Measurements from ENCODE around the gene ADGRL1. TPM values are rescaled to one million over a fixed set of nuclear protein-coding genes. Genes with fewer than 3 reads are reported as not detected.
"Not testable (repeated sequence)": the region's sequence is repeated elsewhere in the genome, so short reads cannot be mapped to it uniquely, and the experiment has no call there.

ADGRL1 gene
- total RNA-seq, 2 experiments from 2014 or later = 20.8 to 23.5 TPM

DNA sequence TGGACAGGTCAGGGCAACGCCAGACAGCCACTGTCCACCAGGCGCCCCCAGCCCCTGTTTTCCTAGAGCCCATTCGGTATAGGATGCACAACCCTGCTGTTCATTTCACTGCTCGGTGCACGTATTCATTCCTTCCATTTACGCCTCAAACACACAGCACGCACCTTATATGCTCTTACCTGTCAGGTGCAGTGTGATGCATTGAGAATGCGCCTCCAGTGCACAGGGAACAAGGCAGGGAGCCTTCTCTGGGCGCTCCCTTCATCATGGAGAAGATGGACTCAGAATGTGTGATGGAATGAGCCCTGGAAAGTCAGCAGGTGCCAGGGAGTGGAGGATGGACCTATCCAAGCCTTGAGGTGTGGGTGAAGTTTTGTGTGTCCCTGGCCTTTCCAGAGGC is 4.2 kb upstream of the ADGRL1 start:
- H3K27me3 Mint-ChIP-seq; H3K9me3 Mint-ChIP-seq (ENCODE audit: low read depth); intact Hi-C loops (cut with DNase I, micrococcal nuclease); H3K36me3 Mint-ChIP-seq (ENCODE audit: low read depth); DNase-seq; ATAC-seq; CTCF ChIA-PET; POLR2A ChIA-PET; H3K27ac Mint-ChIP-seq: not testable (repeated sequence)
- H3K4me1 Mint-ChIP-seq = peaks cover 16% of the 10 kb centered on the region
- H3K4me3 Mint-ChIP-seq = peak overlapping the region; percentile 45

- intact Hi-C loops (cut with DNase I, micrococcal nuclease) = loop anchor here in 1 of 2 experiments (5.0 to 10.0 kb wide), 2 partner anchors 72 to 205 kb away; partner anchors contain the start of genes ASF1B and DDX39A
- H3K4me1 Mint-ChIP-seq = peaks cover 22% of the 10 kb centered on the region
- H3K9me3 Mint-ChIP-seq (ENCODE audit: low read depth); DNase-seq; H3K27ac Mint-ChIP-seq; POLR2A ChIA-PET; H3K36me3 Mint-ChIP-seq (ENCODE audit: low read depth); ATAC-seq: not testable (repeated sequence)
- peak overlapping the region; percentile 45 for H3K4me3 Mint-ChIP-seq
- peaks cover 11% of the 10 kb centered on the region for H3K27me3 Mint-ChIP-seq
- CTCF ChIA-PET = interaction anchor here (0.6 kb wide), 1 partner anchor 11 kb away, joined by 3 read pairs; no protein-coding TSS in a partner anchor
These were observed 3.4 kb upstream of the ADGRL1 start for GRCh38 chr19:14209401-14209800.

GRCh38 chr19:14208496-14208895 is 2.5 kb upstream of the ADGRL1 start:
- H3K27ac Mint-ChIP-seq; DNase-seq; H3K9me3 Mint-ChIP-seq (ENCODE audit: low read depth); ATAC-seq; POLR2A ChIA-PET; H3K36me3 Mint-ChIP-seq (ENCODE audit: low read depth); H3K4me3 Mint-ChIP-seq: not testable (repeated sequence)
- Mint-ChIP-seq H3K27me3 (peaks cover 11% of the 10 kb centered on the region), H3K4me1 (peaks cover 30% of the 10 kb centered on the region)
- CTCF ChIA-PET = interaction anchor here (0.7 kb wide), 1 partner anchor 49 kb away, joined by 3 read pairs; no protein-coding TSS in a partner anchor
- intact Hi-C loops (cut with DNase I, micrococcal nuclease) = loop anchor here in 1 of 2 experiments (5.0 to 10.0 kb wide), 2 partner anchors 71 to 206 kb away; partner anchors contain the start of genes ASF1B and DDX39A

DNA sequence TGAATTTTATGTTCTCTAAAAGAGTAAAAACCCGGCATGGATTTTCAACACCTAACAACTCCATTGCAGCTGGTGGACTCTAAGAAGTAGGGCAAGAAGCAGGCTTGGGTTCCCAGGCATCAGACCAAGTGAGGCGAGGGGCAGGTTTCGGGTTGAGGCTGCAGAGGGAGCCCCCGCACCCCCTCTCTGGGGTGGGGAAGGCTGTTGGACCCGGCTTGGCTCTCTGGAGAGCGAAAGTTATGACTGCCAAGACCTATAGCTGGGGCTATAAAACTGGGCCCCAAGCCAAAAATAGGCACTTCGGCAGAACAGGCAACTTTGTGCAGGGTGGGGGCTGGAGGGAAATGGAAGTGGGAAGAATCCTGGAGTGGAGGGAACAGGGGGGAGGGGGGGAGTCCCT is 1.8 kb upstream of the ADGRL1 start:
- CTCF ChIA-PET; DNase-seq; H3K9me3 Mint-ChIP-seq (ENCODE audit: low read depth); H3K36me3 Mint-ChIP-seq (ENCODE audit: low read depth); H3K27ac Mint-ChIP-seq; POLR2A ChIA-PET: not testable (repeated sequence)
- peak; percentile 7 for ATAC-seq
- peaks cover 34% of the 10 kb centered on the region for H3K4me1 Mint-ChIP-seq
- H3K27me3 Mint-ChIP-seq = peaks cover 11% of the 10 kb centered on the region
- H3K4me3 Mint-ChIP-seq = peak overlapping the region; percentile 81
- intact Hi-C loops (cut with DNase I, micrococcal nuclease) = loop anchor here (1.0 to 10.0 kb wide), 4 partner anchors 70 to 290 kb away; partner anchors contain the start of genes ASF1B (in 2 of the 2) and DDX39A (in 1 of the 2)

DNA sequence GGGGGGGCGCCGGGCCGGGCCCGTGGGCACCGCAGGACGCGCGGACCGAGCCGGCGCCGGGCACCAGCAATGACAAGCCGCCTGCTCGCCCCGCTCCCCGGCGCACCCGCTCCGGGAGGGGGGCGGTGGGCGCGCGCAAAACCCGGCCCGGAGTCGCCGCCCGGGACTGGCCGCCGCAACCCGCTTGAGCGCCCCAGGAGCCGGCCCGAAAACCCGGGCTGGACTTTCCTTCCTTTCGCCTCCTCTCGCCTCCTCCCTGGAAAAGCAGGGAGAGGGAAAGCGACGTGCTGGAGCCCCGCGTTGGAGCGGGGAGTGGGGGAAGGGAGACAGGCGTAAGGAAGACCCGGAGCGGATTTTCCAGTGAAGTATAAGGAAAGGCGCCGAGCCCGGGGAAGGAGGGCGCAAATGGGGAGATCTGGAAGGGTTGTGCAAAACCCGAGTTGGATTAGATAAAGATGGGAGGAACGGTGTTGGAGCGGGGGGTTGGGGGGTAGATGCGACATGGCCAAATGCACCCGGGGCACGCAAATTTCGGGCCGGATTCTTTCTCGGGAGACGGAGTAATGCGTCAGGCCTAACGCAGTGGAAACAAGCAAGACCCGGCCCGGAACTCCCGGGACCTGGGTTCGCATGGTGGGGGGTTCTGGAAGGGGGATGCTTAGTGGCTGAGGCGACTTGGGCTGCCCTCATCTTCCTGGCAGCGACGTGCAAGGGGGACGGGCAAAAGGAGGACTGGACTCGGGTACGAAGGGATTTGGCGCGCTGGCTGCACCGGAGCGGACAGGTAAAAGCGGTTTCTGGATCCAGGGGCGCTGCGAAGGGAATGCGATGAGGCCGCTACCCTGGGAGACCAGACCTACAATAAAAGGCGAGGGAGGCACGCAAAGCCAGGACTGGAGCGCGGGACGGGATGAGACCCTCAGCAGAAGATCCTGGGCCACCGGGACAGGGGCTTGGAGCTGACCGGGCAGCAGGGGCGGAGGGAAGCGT is 1.1 kb upstream of the ADGRL1 start:
- peak; percentile 74 for ATAC-seq
- Mint-ChIP-seq H3K27ac (peak overlapping the region; percentile 78), H3K27me3 (peaks cover 11% of the 10 kb centered on the region), H3K4me1 (peaks cover 34% of the 10 kb centered on the region), H3K4me3 (peak overlapping the region; percentile 81)
- intact Hi-C loops (cut with DNase I, micrococcal nuclease) = loop anchor here (1.0 to 10.0 kb wide), 4 partner anchors 70 to 290 kb away; partner anchors contain the start of genes ASF1B (in 2 of the 2) and DDX39A (in 1 of the 2)
- H3K9me3 Mint-ChIP-seq (ENCODE audit: low read depth); POLR2A ChIA-PET; H3K36me3 Mint-ChIP-seq (ENCODE audit: low read depth): not testable (repeated sequence)
- DNase-seq = peak; percentile 90
- CTCF ChIA-PET = interaction anchor here (0.6 to 0.7 kb wide), 2 partner anchors 222 to 520 kb away, joined by 3 to 4 read pairs; no protein-coding TSS in a partner anchor

GRCh38 chr19:14206308-14206707 is 339 bp upstream of the ADGRL1 start:
- DNase-seq = peak; percentile 39
- H3K36me3 Mint-ChIP-seq (ENCODE audit: low read depth); H3K27ac Mint-ChIP-seq; POLR2A ChIA-PET; H3K9me3 Mint-ChIP-seq (ENCODE audit: low read depth): not testable (repeated sequence)
- intact Hi-C loops (cut with DNase I, micrococcal nuclease) = loop anchor here in 1 of 2 experiments (5.0 to 10.0 kb wide), 2 partner anchors 69 to 208 kb away; partner anchors contain the start of genes ASF1B and DDX39A
- ATAC-seq = peak; percentile 12
- H3K4me3 Mint-ChIP-seq = peak overlapping the region; percentile 74
- H3K4me1 Mint-ChIP-seq = peaks cover 37% of the 10 kb centered on the region
- peaks cover 11% of the 10 kb centered on the region for H3K27me3 Mint-ChIP-seq
- CTCF ChIA-PET = interaction anchor here (0.7 kb wide), 1 partner anchor 520 kb away, joined by 3 read pairs; no protein-coding TSS in a partner anchor

- POLR2A ChIA-PET; ATAC-seq; CTCF ChIA-PET; H3K9me3 Mint-ChIP-seq (ENCODE audit: low read depth); DNase-seq; H3K36me3 Mint-ChIP-seq (ENCODE audit: low read depth): not testable (repeated sequence)
- Mint-ChIP-seq H3K4me1 (peaks cover 40% of the 10 kb centered on the region), H3K27ac (peak overlapping the region; percentile 48), H3K27me3 (peaks cover 11% of the 10 kb centered on the region), H3K4me3 (peak overlapping the region; percentile 74)
- intact Hi-C loops (cut with DNase I, micrococcal nuclease) = loop anchor here in 1 of 2 experiments (5.0 to 10.0 kb wide), 2 partner anchors 68 to 210 kb away; partner anchors contain the start of genes ASF1B and DDX39A
These were observed 1.1 kb downstream of the ADGRL1 start for GRCh38 chr19:14204676-14205451.

GRCh38 chr19:14204219-14204618 is 1.8 kb downstream of the ADGRL1 start:
- Mint-ChIP-seq H3K4me3 (peak overlapping the region; percentile 74), H3K27ac (peak overlapping the region; percentile 48), H3K4me1 (peaks cover 36% of the 10 kb centered on the region)
- DNase-seq; H3K27me3 Mint-ChIP-seq; H3K36me3 Mint-ChIP-seq (ENCODE audit: low read depth); POLR2A ChIA-PET; ATAC-seq; H3K9me3 Mint-ChIP-seq (ENCODE audit: low read depth): not testable (repeated sequence)
- CTCF ChIA-PET = interaction anchor here (0.7 kb wide), 1 partner anchor 68 kb away, joined by 3 read pairs; the partner anchor contains the start of gene ASF1B
- intact Hi-C loops (cut with DNase I, micrococcal nuclease) = loop anchor here in 1 of 2 experiments (10.0 kb wide), 1 partner anchor 211 kb away; the partner anchor contains the start of gene DDX39A

DNA sequence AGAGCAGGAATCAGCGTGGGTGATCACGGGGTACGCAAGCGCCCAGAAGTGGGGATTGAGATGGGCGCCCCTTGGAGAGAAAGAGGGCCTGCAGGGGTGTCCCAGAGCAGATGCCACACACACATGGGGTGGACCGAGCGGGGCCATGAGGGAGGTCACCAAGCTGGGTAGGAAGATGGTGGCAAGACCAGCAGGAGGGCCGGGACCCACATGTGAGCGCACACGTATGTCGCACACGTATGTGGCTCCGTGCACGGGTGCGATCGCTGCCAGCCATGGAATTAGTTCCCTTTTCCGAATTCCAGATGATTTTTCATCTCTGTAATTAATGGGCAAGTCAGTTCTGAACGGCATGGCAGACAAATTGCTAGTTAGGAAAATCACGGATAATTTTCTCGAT is 2.2 kb downstream of the ADGRL1 start:
- H3K9me3 Mint-ChIP-seq (ENCODE audit: low read depth); H3K27me3 Mint-ChIP-seq; ATAC-seq; H3K27ac Mint-ChIP-seq; H3K36me3 Mint-ChIP-seq (ENCODE audit: low read depth); POLR2A ChIA-PET; DNase-seq: not testable (repeated sequence)
- peak overlapping the region; percentile 74 for H3K4me3 Mint-ChIP-seq
- CTCF ChIA-PET = interaction anchor here (0.6 to 0.7 kb wide), 2 partner anchors 68 to 126 kb away, joined by 3 read pairs; partner anchors contain the start of gene ASF1B
- intact Hi-C loops (cut with DNase I, micrococcal nuclease) = loop anchor here in 1 of 2 experiments (10.0 kb wide), 1 partner anchor 211 kb away; the partner anchor contains the start of gene DDX39A
- H3K4me1 Mint-ChIP-seq = peaks cover 32% of the 10 kb centered on the region

DNA sequence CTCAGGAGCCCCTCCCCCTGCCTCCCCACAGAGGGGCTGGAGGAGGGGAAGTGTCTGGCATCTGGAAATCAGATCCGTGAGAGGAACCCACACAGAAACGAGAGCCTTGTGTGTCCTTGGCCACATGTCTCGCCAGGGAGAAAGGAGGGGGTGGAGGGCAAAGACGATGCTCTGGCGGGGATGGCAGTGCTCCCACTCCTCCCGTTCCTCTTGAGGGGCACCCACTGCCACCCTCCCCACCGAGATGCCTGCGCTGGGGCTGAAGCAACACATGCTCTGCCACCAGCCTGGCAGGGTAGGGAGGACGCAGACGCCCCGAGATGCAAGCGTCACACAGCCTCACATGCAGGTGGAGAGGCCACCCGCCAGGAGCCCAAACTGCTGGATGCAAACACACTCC is 2.8 kb downstream of the ADGRL1 start:
- intact Hi-C loops (cut with DNase I, micrococcal nuclease) = loop anchor here in 1 of 2 experiments (10.0 kb wide), 1 partner anchor 212 kb away; the partner anchor contains the start of gene DDX39A
- Mint-ChIP-seq H3K36me3 (ENCODE audit: low read depth) (no peaks in the 10 kb centered on the region), H3K9me3 (ENCODE audit: low read depth) (no peaks in the 10 kb centered on the region), H3K4me1 (peaks cover 32% of the 10 kb centered on the region), H3K4me3 (no peak overlapping the region), H3K27ac (no peak overlapping the region), H3K27me3 (peaks cover 3% of the 10 kb centered on the region)
- POLR2A ChIA-PET = no interaction called here
- ATAC-seq = no peak
- CTCF ChIA-PET = interaction anchor here (0.6 to 1.2 kb wide), 2 partner anchors 67 to 125 kb away, joined by 3 read pairs; partner anchors contain the start of gene ASF1B
- DNase-seq = peak; percentile 47
